ENCODE data around the gene TUBAL3.

- TF ChIP-seq POLR2A (IDR thresholded peaks at IDR 0.05), result no peak
- TF ChIP-seq, protein P1, sequence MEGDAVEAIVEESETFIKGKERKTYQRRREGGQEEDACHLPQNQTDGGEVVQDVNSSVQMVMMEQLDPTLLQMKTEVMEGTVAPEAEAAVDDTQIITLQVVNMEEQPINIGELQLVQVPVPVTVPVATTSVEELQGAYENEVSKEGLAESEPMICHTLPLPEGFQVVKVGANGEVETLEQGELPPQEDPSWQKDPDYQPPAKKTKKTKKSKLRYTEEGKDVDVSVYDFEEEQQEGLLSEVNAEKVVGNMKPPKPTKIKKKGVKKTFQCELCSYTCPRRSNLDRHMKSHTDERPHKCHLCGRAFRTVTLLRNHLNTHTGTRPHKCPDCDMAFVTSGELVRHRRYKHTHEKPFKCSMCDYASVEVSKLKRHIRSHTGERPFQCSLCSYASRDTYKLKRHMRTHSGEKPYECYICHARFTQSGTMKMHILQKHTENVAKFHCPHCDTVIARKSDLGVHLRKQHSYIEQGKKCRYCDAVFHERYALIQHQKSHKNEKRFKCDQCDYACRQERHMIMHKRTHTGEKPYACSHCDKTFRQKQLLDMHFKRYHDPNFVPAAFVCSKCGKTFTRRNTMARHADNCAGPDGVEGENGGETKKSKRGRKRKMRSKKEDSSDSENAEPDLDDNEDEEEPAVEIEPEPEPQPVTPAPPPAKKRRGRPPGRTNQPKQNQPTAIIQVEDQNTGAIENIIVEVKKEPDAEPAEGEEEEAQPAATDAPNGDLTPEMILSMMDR (IDR thresholded peaks at IDR 0.05), result no peak
These were observed 44.2 kb downstream of the TUBAL3 start for GRCh38 chr10:5360318-5360915.
